Measurements from ENCODE around the gene DNLZ.
A peak's percentile ranks its signal among the peaks of the same experiment; 100 is the strongest.
"Not testable (repeated sequence)": the region's sequence is repeated elsewhere in the genome, so short reads cannot be mapped to it uniquely, and the experiment has no call there.

Gene DNLZ

GRCh38 chr9:136363106-136363948 is at the start of gene DNLZ:
Gene DNLZ, minus strand, starts transcription at chr9:136363744. Its CDS starts 30 bp downstream, at chr9:136363714.
- peak; percentile 94 to 98 (median 94) for DNase-seq (ENCODE audit: low read depth in 3 of 3)

DNA sequence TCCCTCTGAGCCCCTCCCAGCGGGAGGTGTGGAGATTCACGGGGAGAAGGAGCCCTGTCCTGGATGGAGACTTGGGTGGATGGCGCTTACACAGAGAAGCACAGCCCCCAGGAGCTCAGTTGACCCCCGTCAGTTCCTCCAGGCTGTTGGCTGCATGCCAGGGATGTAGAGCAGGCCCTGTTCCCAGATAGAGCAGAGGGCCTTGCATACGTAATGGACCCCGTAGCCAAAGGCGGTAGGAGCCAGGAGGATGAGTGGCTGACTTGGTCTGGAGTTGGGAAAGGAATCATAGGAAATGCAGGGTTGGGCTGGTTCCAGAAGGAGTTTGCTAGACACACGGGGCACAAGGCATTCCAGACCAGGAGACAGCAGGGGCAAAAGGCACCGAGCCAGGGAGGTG is 49.4 kb upstream of the DNLZ start:
- no peak for DNase-seq (ENCODE audit: low read depth in 3 of 3)

- no peak for DNase-seq (ENCODE audit: low read depth in 3 of 3)
These were observed 47.8 kb upstream of the DNLZ start for GRCh38 chr9:136411378-136411777.

DNA sequence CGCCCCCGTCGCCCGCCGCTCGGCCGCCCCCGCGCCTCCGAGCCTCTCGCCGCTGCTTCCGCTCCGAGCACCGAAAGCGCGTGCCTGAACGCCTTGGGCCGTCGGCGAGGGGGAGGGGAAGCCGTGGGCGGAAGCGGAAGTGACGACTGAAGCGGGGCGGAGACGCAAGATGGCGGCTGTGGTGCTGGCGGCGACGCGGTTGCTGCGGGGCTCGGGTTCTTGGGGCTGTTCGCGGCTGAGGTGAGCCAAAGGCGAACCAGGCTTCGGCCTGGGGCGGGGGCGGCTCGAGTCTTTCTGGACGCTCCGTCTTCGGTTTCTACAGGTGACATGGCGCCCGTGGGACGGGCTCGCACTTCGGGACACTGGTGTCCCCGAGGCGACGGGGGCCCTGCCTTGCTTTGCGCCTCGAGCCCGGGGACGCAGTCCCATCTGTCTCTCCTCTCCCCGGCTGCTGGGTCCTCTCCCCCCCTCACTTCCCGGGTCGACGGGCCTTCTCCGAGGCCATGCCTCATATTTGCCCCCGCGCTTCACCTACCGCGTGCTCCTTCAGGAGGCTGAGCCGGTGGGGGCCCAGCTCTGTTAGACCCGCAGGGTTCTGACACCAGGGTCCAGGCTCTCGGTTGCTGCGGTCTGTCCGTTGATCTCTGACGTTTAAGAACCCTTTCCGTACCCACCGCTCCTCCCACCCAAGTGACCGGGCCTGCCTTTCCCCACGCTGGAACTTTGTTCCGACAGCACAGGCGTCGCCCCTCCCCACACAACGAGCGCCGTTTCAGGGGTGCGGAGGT is 47.1 kb upstream of the DNLZ start, which contains the start of the genes ENTR1 and PMPCA:
Gene ENTR1 (minus strand): TSS at position 115 of the 788 bp plus-strand sequence. CDS start 217 bp downstream, outside the sequence.
Gene PMPCA (plus strand): TSS at position 159 of the 788 bp plus-strand sequence. CDS start 11 bp downstream, at position 170.
- DNase-seq (ENCODE audit: low read depth in 3 of 3), result peak; percentile 97 to 99 (median 97)

GRCh38 chr9:136409557-136410455 is 46.3 kb upstream of the DNLZ start:
- peak in 2 of 3 experiments; percentile 24 to 32 for DNase-seq (ENCODE audit: low read depth in 3 of 3)

DNA sequence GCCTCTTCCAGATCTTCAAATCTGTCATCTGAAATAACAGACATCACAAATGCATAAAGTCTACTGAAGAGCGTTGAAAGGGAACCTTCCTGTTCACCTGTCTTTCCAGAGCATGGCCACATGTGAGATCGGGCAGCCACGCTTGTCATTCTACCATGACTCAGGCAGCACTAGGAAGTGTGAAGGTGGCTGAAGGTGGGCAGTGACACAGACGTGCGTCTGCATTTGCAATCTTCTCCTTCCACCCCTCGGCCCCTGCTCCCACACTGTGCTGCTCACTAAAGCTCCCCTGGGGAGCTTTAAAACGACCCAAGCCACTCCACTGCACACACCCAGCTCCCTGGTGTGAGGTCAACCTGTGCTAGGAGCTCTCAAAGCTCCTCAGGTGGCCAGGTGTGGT is 44.4 kb upstream of the DNLZ start:
- no peak for DNase-seq (ENCODE audit: low read depth in 3 of 3)

DNA sequence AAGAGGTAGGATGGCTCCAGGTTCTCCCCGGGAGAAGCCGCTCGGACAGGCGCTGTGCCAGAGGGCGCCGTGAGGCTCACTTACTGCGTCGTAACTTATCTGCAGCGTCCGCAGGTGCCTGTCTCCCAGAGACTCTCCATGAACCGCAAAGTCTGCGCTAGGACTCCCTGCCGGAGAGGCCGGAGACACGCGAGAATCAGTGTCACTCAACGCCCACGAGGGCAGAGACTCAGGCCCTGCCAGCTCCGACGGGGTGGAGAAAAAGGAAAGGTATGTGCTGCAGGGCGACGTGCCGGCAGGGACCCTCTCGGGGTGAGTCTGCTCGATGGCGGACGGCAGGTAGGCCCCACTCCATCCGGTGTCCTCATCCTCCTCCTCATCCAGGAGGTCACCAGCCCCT is 43.5 kb upstream of the DNLZ start:
- DNase-seq (ENCODE audit: low read depth in 3 of 3), result not testable (repeated sequence)

GRCh38 chr9:136405904-136406303 is 42.4 kb upstream of the DNLZ start:
- DNase-seq (ENCODE audit: low read depth in 3 of 3), result not testable (repeated sequence)

- DNase-seq (ENCODE audit: low read depth in 3 of 3), result no peak
These were observed 41.9 kb upstream of the DNLZ start for GRCh38 chr9:136405481-136405880.

DNA sequence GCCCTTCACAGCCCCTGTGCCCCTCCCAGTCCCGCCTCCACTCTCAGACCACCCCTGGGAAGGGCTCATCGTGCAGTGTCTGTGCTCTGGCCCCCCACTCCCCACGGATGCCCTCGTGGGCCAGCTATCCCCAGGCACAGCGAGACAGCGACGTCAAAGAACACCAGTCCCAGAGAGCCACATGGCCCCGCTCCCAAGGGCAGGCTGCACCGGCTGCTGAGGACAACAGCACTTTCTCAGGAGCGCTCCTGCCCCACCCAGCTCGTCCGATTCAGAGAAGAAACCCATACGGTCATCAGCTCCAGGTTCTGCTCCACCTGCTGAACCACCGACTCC is 41.2 kb upstream of the DNLZ start:
- no peak for DNase-seq (ENCODE audit: low read depth in 3 of 3)

GRCh38 chr9:136403915-136404800 is 40.6 kb upstream of the DNLZ start:
- no peak for DNase-seq (ENCODE audit: low read depth in 3 of 3)

DNA sequence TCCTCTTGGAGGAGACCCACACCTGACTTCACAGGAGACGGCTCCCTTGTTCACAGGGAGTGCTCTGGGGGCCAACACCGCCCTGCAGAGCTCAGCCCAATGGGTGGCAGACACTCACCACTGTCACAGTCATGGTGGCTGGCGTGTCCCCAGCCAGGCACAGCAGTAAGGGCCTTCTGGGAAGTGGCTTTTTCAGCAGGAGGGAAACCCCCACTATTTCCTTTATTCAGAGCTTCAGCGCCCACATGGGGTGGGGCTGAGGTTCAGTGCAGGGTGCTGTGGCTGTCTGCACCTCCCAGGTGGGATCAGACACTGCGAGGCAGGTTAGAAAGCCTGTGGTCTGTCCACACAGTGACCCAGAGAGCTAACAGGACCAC is 40.0 kb upstream of the DNLZ start:
- peak; percentile 43 to 70 (median 69) for DNase-seq (ENCODE audit: low read depth in 3 of 3)

GRCh38 chr9:136402067-136402466 is 38.5 kb upstream of the DNLZ start:
- DNase-seq (ENCODE audit: low read depth in 3 of 3), result no peak

- no peak for DNase-seq (ENCODE audit: low read depth in 3 of 3)
These were observed 37.8 kb upstream of the DNLZ start for GRCh38 chr9:136401173-136401922.

DNA sequence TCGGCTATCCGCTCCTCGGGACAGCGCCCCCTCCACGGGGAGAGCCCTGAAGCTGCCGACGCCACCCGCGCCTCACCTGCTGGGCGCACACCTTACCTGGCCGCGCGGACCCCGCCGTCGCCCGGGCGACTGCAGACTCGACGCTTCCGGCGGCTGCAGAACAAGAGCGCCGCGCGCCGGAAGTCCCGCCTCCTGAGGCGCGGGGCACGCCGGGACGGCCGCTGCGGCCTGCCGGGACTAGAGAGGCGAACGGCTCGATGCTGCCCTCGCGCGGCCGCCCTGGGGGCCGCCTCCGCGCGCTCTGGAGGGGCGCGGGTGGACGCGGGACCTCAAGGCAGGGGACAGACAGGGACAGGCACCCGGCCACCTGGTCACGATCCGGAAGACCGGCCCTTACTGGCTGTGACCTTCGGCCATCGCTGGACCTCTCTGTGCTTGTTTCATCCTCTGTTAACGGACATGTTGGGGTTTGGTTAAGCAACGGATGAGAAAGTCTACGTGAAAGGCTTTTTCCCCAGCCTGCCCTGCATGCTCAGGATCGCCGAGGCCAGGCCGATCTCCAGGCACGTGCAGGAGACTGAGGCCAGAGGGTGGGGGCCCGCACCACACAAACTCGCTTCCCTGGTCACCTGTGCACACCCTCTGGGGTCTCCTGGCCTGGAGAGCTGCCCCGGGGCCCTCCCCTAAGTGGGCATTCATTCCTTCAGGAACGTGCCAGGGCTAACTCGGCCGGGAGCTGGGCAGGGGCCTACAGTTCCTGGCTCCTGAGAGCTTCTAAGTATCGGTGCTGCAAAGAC is 36.7 kb upstream of the DNLZ start, which contains the start of gene SNAPC4:
Gene SNAPC4 (minus strand): TSS at position 133 of the 797 bp plus-strand sequence. CDS start 1,742 bp downstream, outside the sequence.
- DNase-seq (ENCODE audit: low read depth in 3 of 3), result peak; percentile 73 to 85 (median 80)

- DNase-seq (ENCODE audit: low read depth in 3 of 3), result peak in 1 of 3 experiments; percentile 28
These were observed 35.9 kb upstream of the DNLZ start for GRCh38 chr9:136399176-136400037.

GRCh38 chr9:136398286-136398685 is 34.7 kb upstream of the DNLZ start:
- DNase-seq (ENCODE audit: low read depth in 3 of 3), result no peak

GRCh38 chr9:136397643-136398042 is 34.1 kb upstream of the DNLZ start:
- DNase-seq (ENCODE audit: low read depth in 3 of 3), result no peak
